Loucy (cell line): ENCODE measurements around the gene PAX2.

Source experiments
- H2AFZ ChIP-seq: fragments of 200-600 bp; sonication (generic); 2 replicates; pipeline ENCODE4 v1.6.0; 2016; ENCODE audit warnings: antibody characterized with exemption, mild to moderate bottlenecking, low read length, moderate library complexity
- H3F3A ChIP-seq: fragments of 200-600 bp; 2 replicates; pipeline ENCODE4 v1.6.0; 2016; ENCODE audit warnings: antibody characterized with exemption, low read depth, mild to moderate bottlenecking
- H3K27me3 ChIP-seq: fragments of 200-600 bp; sonication (generic); 2 replicates; pipeline ENCODE4 v1.6.1; 2014; ENCODE audit warnings: low read length, mild to moderate bottlenecking; ENCODE audit not compliant: insufficient read depth, poor library complexity, severe bottlenecking
- H3K36me3 ChIP-seq: fragments of 200-600 bp; sonication (generic); 2 replicates; pipeline ENCODE4 v1.6.1; 2016; ENCODE audit warnings: low read length; ENCODE audit not compliant: insufficient read depth
- H3K4me1 ChIP-seq: fragments of 200-600 bp; sonication (generic); 2 replicates; pipeline ENCODE4 v1.5.1; 2014; ENCODE audit warnings: low read length, mild to moderate bottlenecking; ENCODE audit not compliant: insufficient read depth, poor library complexity, severe bottlenecking
- H3K4me2 ChIP-seq: fragments of 200-600 bp; sonication (generic); 2 replicates; pipeline ENCODE4 v1.6.0; 2014; ENCODE audit warnings: antibody characterized with exemption, low read length, low read depth, mild to moderate bottlenecking; ENCODE audit not compliant: poor library complexity, severe bottlenecking
- H3K4me3 ChIP-seq: fragments of 200-600 bp; sonication (generic); 2 replicates; pipeline ENCODE4 v1.5.1; 2014; ENCODE audit warnings: low read length, mild to moderate bottlenecking, mixed read lengths; ENCODE audit not compliant: poor library complexity, severe bottlenecking
- H3K79me2 ChIP-seq: fragments of 200-600 bp; sonication (generic); 2 replicates; pipeline ENCODE4 v1.6.1; 2014; ENCODE audit warnings: low read length; ENCODE audit not compliant: insufficient read depth
- H3K9ac ChIP-seq: fragments of 200-600 bp; sonication (generic); 2 replicates; pipeline ENCODE4 v1.6.0; 2014; ENCODE audit warnings: mild to moderate bottlenecking, low read depth, low read length, moderate library complexity; ENCODE audit not compliant: poor library complexity, severe bottlenecking
- H3K9me2 ChIP-seq: fragments of 200-600 bp; sonication (generic); replicated peaks from 2 replicates; pipeline ENCODE4 v1.6.1; 2016; ENCODE audit warnings: low read depth, low read length, mixed read lengths
- H3K9me3 ChIP-seq: fragments of 200-600 bp; sonication (generic); 2 replicates; pipeline ENCODE4 v1.6.1; 2014; ENCODE audit warnings: mild to moderate bottlenecking, antibody characterized with exemption, low read length, low read depth; ENCODE audit not compliant: insufficient read depth
- H4K20me1 ChIP-seq: fragments of 200-600 bp; sonication (generic); 2 replicates; pipeline ENCODE4 v1.6.0; 2014; ENCODE audit warnings: antibody characterized with exemption, low read length, mild to moderate bottlenecking; ENCODE audit not compliant: insufficient read depth, poor library complexity, severe bottlenecking
- CTCF ChIP-seq: fragments of 200-600 bp; sonication (generic); conservative IDR thresholded peaks from 2 replicates; pipeline ENCODE4 v1.5.1; 2014; ENCODE audit warnings: mild to moderate bottlenecking, antibody characterized with exemption, low read length
- EZH2phosphoT487 ChIP-seq: fragments of 200-600 bp; IDR thresholded peaks from 2 replicates; pipeline ENCODE4 v1.6.1; 2018; ENCODE audit warnings: antibody characterized with exemption, mild to moderate bottlenecking, moderate library complexity, borderline replicate concordance

Gene PAX2

GRCh38 chr10:100728928-100729861 lies 16.2 kb upstream of the PAX2 start:
- Histone ChIP-seq H3K4me3 (no peak overlapping the region), H3F3A (no peaks in the 10 kb centered on the region), H3K36me3 (no peaks in the 10 kb centered on the region), H3K4me1 (peaks cover 6% of the 10 kb centered on the region), H2AFZ (no peak overlapping the region), H3K9me2 (no peaks in the 10 kb centered on the region), H3K79me2 (no peaks in the 10 kb centered on the region), H3K9ac (no peak overlapping the region), H3K9me3 (no peaks in the 10 kb centered on the region), H3K27me3 (no peaks in the 10 kb centered on the region), H3K4me2 (no peak overlapping the region), H4K20me1 (no peaks in the 10 kb centered on the region)
- no peak for TF ChIP-seq EZH2phosphoT487
- no peak; the same call in 1 of the 2 replicates for TF ChIP-seq CTCF

GRCh38 chr10:100729862-100730724 lies 15.3 kb upstream of the PAX2 start:
- Histone ChIP-seq H3K9me2 (no peaks in the 10 kb centered on the region), H3K4me2 (no peak overlapping the region), H3K9ac (no peak overlapping the region), H3K79me2 (no peaks in the 10 kb centered on the region), H4K20me1 (no peaks in the 10 kb centered on the region), H3K27me3 (no peaks in the 10 kb centered on the region), H3K4me3 (no peak overlapping the region), H2AFZ (no peak overlapping the region), H3K36me3 (no peaks in the 10 kb centered on the region), H3F3A (no peaks in the 10 kb centered on the region), H3K9me3 (no peaks in the 10 kb centered on the region), H3K4me1 (peaks cover 8% of the 10 kb centered on the region)
- TF ChIP-seq CTCF (no peak), EZH2phosphoT487 (no peak)

GRCh38 chr10:100730725-100731406 lies 14.5 kb upstream of the PAX2 start:
- no peak overlapping the region for H3K4me2 ChIP-seq
- no peaks in the 10 kb centered on the region for H3K36me3 ChIP-seq
- no peaks in the 10 kb centered on the region for H4K20me1 ChIP-seq
- H3K27me3 ChIP-seq: no peaks in the 10 kb centered on the region
- H3K9ac ChIP-seq: no peak overlapping the region
- H3K9me3 ChIP-seq: no peaks in the 10 kb centered on the region
- TF ChIP-seq CTCF: no peak
- no peak for TF ChIP-seq EZH2phosphoT487
- H2AFZ ChIP-seq: no peak overlapping the region
- H3K79me2 ChIP-seq: no peaks in the 10 kb centered on the region
- H3K4me3 ChIP-seq: no peak overlapping the region
- peaks cover 8% of the 10 kb centered on the region for H3K4me1 ChIP-seq
- no peaks in the 10 kb centered on the region for H3K9me2 ChIP-seq
- no peaks in the 10 kb centered on the region for H3F3A ChIP-seq
